Measurements from ENCODE around the gene CYB5B. TPM values are rescaled to one million over a fixed set of nuclear protein-coding genes. Genes with fewer than 3 reads are reported as not detected.

Gene CYB5B
- polyA plus RNA-seq, 1 of the 3 experiments (the other 2 are of a cell fraction): 64.4 TPM

- TF ChIP-seq, protein P1, sequence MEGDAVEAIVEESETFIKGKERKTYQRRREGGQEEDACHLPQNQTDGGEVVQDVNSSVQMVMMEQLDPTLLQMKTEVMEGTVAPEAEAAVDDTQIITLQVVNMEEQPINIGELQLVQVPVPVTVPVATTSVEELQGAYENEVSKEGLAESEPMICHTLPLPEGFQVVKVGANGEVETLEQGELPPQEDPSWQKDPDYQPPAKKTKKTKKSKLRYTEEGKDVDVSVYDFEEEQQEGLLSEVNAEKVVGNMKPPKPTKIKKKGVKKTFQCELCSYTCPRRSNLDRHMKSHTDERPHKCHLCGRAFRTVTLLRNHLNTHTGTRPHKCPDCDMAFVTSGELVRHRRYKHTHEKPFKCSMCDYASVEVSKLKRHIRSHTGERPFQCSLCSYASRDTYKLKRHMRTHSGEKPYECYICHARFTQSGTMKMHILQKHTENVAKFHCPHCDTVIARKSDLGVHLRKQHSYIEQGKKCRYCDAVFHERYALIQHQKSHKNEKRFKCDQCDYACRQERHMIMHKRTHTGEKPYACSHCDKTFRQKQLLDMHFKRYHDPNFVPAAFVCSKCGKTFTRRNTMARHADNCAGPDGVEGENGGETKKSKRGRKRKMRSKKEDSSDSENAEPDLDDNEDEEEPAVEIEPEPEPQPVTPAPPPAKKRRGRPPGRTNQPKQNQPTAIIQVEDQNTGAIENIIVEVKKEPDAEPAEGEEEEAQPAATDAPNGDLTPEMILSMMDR (IDR thresholded peaks at IDR 0.05): no peak
- TF ChIP-seq RXRA (IDR thresholded peaks at IDR 0.05; ENCODE audit: borderline replicate concordance, low read depth) (no peak), FOXM1 (IDR thresholded peaks at IDR 0.05; ENCODE audit: low read depth) (no peak), EP300 (IDR thresholded peaks at IDR 0.05; ENCODE audit: borderline replicate concordance in 1 of 2, low read depth in 1 of 2, low read length in 1 of 2) (no peak), GABPA (IDR thresholded peaks at IDR 0.05; ENCODE audit: low read depth) (no peak)
These were observed 11.8 kb downstream of the CYB5B start (continued) for GRCh38 chr16:69435977-69436820.

- Histone ChIP-seq H2AFZ (ENCODE audit: low read depth) (no peak overlapping the region), H3K27me3 (ENCODE audit: insufficient read depth) (no peaks in the 10 kb centered on the region), H3K9me2 (no peaks in the 10 kb centered on the region), H3K4me1 (ENCODE audit: control insufficient read depth in 1 of 2, insufficient read depth in 2 of 2, low read depth in 1 of 2, low read length in 1 of 2) (peaks cover 0 to 4% of the 10 kb centered on the region in 2 experiments; a peak in 2 of 4 replicates), H4K20me1 (ENCODE audit: insufficient read depth) (no peaks in the 10 kb centered on the region), H3K9me3 (no peaks in the 10 kb centered on the region), H3K36me3 (replicated peaks in 1 of 2; ENCODE audit: control insufficient read depth in 1 of 2, insufficient read depth in 2 of 2, low read length in 1 of 2) (peaks cover 16 to 29% of the 10 kb centered on the region in 2 experiments), H3K27ac (ENCODE audit: low read depth in 2 of 2, low read length in 1 of 2) (no peak overlapping the region), H3K4me2 (no peak overlapping the region), H3K9ac (no peak overlapping the region), H3K79me2 (ENCODE audit: insufficient read depth) (peaks cover 88% of the 10 kb centered on the region), H3K4me3 (ENCODE audit: low read depth in 2 of 2, low read length in 1 of 2) (no peak overlapping the region), H3F3A (replicated peaks; ENCODE audit: insufficient read depth) (peaks cover 7% of the 10 kb centered on the region)
- 78% methylated on average over 2 of the region's 2 CpGs for WGBS (ENCODE audit: low lambda C conversion rate)
- CTCF ChIA-PET: no interaction called here
- DNase-seq: no peak
- POLR2A ChIA-PET: no interaction called here
- TF ChIP-seq GABPA (IDR thresholded peaks at IDR 0.05; ENCODE audit: low read depth): no peak
- no peak for TF ChIP-seq FOXJ3 (CRISPR knock-in tag; IDR thresholded peaks at IDR 0.05)
- no peak for TF ChIP-seq TEAD4 (IDR thresholded peaks at IDR 0.05; ENCODE audit: borderline replicate concordance, insufficient read depth)
- no peak for TF ChIP-seq EP300 (IDR thresholded peaks at IDR 0.05; ENCODE audit: borderline replicate concordance in 1 of 2, low read depth in 1 of 2, low read length in 1 of 2)
- no peak for TF ChIP-seq ZBTB33 (IDR thresholded peaks at IDR 0.05; ENCODE audit: borderline replicate concordance, low read depth)
- TF ChIP-seq MAX (IDR thresholded peaks at IDR 0.05; ENCODE audit: low read depth): no peak
- TF ChIP-seq JUND (IDR thresholded peaks at IDR 0.05): no peak
- TF ChIP-seq, protein P2, sequence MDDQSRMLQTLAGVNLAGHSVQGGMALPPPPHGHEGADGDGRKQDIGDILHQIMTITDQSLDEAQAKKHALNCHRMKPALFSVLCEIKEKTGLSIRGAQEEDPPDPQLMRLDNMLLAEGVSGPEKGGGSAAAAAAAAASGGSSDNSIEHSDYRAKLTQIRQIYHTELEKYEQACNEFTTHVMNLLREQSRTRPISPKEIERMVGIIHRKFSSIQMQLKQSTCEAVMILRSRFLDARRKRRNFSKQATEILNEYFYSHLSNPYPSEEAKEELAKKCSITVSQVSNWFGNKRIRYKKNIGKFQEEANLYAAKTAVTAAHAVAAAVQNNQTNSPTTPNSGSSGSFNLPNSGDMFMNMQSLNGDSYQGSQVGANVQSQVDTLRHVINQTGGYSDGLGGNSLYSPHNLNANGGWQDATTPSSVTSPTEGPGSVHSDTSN (IDR thresholded peaks at IDR 0.05): no peak
- TF ChIP-seq NRF1 (IDR thresholded peaks at IDR 0.05; ENCODE audit: low read depth, low read length): no peak
These were observed 12.5 kb downstream of the CYB5B start for GRCh38 chr16:69436896-69437295.

All from SK-N-SH (cell line).